Caco-2 (cell line): ENCODE data around the gene TMEM106A. TPM values are rescaled to one million over a fixed set of nuclear protein-coding genes. Genes with fewer than 3 reads are reported as not detected.
A peak's percentile ranks its signal among the peaks of the same experiment; 100 is the strongest.

ENCODE experiments used
- BruUV-seq: library from RNA; stranded (reverse); fragments of 400-500 nt; replicated peaks from 2 replicates; lab custom pipeline; 2021; lab: Mats Ljungman, UMichigan
- CTCF ChIA-PET: fragments of 300-600 bp; sonication (Branson Sonifier 250); formaldehyde crosslinking; loops from one replicate; lab custom pipeline; 2022; ENCODE audit warnings: antibody characterized with exemption; lab: Charles Lee
- POLR2A ChIA-PET: fragments of 300-600 bp; sonication (Branson Sonifier 250); formaldehyde crosslinking; loops from one replicate; lab custom pipeline; 2022; ENCODE audit warnings: antibody characterized with exemption; lab: Charles Lee
- DNase-seq, 2 experiments: peaks; one replicate each; pipeline versions ENCODE4 v3.0.0 to v3.0.0-alpha.2; 2020 to 2022
- H3K27me3 ChIP-seq: replicated peaks from 2 replicates; pipeline ENCODE4 v1.6.0; 2011; ENCODE audit warnings: low read length; ENCODE audit not compliant: control insufficient read depth, insufficient read depth
- H3K36me3 ChIP-seq: 2 replicates; pipeline ENCODE4 v1.5.1; 2011; ENCODE audit warnings: low read length; ENCODE audit not compliant: control insufficient read depth, insufficient read depth
- H3K4me1 ChIP-seq: fragments of 250-450 bp; sonication (Bioruptor Pico); 2 replicates; pipeline ENCODE4 v1.5.1; 2020; ENCODE audit warnings: mild to moderate bottlenecking
- H3K4me3 ChIP-seq: 2 replicates; pipeline ENCODE4 v1.5.1; 2011; ENCODE audit warnings: low read depth, mild to moderate bottlenecking, control low read depth, low read length
- H3K9me3 ChIP-seq: fragments of 250-450 bp; sonication (Bioruptor Pico); 2 replicates; pipeline ENCODE4 v1.5.1; 2020; ENCODE audit warnings: mild to moderate bottlenecking, moderate library complexity
- H3K27ac Mint-ChIP-seq: one replicate; pipeline ENCODE4 v1.8.0; 2022; ENCODE audit warnings: mixed read lengths; ENCODE audit not compliant: unreplicated experiment
- H3K27me3 Mint-ChIP-seq: one replicate; pipeline ENCODE4 v1.8.0; 2022; ENCODE audit warnings: mixed read lengths; ENCODE audit not compliant: insufficient read depth, unreplicated experiment
- H3K36me3 Mint-ChIP-seq: one replicate; pipeline ENCODE4 v1.8.0; 2022; ENCODE audit warnings: mild to moderate bottlenecking, mixed read lengths; ENCODE audit not compliant: insufficient read depth, unreplicated experiment
- H3K4me1 Mint-ChIP-seq: one replicate; pipeline ENCODE4 v1.8.0; 2022; ENCODE audit warnings: low read depth, mixed read lengths; ENCODE audit not compliant: unreplicated experiment
- H3K4me3 Mint-ChIP-seq: one replicate; pipeline ENCODE4 v1.8.0; 2022; ENCODE audit warnings: mild to moderate bottlenecking, moderate library complexity, mixed read lengths; ENCODE audit not compliant: unreplicated experiment
- H3K9me3 Mint-ChIP-seq: one replicate; pipeline ENCODE4 v1.8.0; 2022; ENCODE audit warnings: mixed read lengths; ENCODE audit not compliant: unreplicated experiment
- CTCF ChIP-seq, 2 experiments: fragments of 200-600 bp in 1 of 2; IDR thresholded peaks; 1 replicate in 1 of 2; 2 replicates in 1 of 2; pipeline versions ENCODE4 v1.5.1 to v1.8.0; 2011 to 2022; ENCODE audit warnings: antibody characterized with exemption in 1 of 2, control low read depth in 1 of 2, inconsistent platforms in 1 of 2, low read depth in 1 of 2, low read length in 1 of 2, mild to moderate bottlenecking in 1 of 2, moderate library complexity in 1 of 2; ENCODE audit not compliant: insufficient read depth in 1 of 2, severe bottlenecking in 1 of 2, unreplicated experiment in 1 of 2
- intact Hi-C: fragments of 100-400 bp; cut with micrococcal nuclease; formaldehyde crosslinking; loops from one replicate; pipeline ENCODE4 v1.10.0; 2022; ENCODE audit not compliant: unreplicated experiment
- total RNA-seq: library from RNA; stranded (reverse); gene quantifications from 2 replicates; pipeline ENCODE4 v1.2.3, GENCODE V29; 2022

TMEM106A gene
- total RNA-seq, 1 experiment from 2014 or later = 8.0 TPM

- Mint-ChIP-seq H3K36me3 (peaks cover 14% of the 10 kb centered on the region), H3K9me3 (no peaks in the 10 kb centered on the region), H3K27ac (no peak overlapping the region), H3K27me3 (no peaks in the 10 kb centered on the region), H3K4me1 (peaks cover 23% of the 10 kb centered on the region), H3K4me3 (no peak overlapping the region)
- CTCF ChIA-PET = interaction anchor here (0.6 to 1.2 kb wide), 4 partner anchors 15 to 315 kb away, joined by 3 to 9 read pairs (median 4); partner anchors contain the start of gene RPL27
- no TSS peak for BruUV-seq
- TF ChIP-seq CTCF (IDR thresholded peaks at IDR 0.05; ENCODE audit: insufficient read depth in 1 of 2, low read depth in 1 of 2, low read length in 1 of 2, severe bottlenecking in 1 of 2, unreplicated experiment in 1 of 2) = no peak
- peak; percentile 95 to 96 for DNase-seq
- no peaks in the 10 kb centered on the region for H3K9me3 ChIP-seq
- intact Hi-C loops = loop anchor here (1.0 to 5.0 kb wide), 4 partner anchors 45 to 192 kb away; partner anchors contain the start of genes BRCA1 and VAT1
- no peaks in the 10 kb centered on the region for H3K27me3 ChIP-seq
- POLR2A ChIA-PET = interaction anchor here (1.0 to 1.5 kb wide), 2 partner anchors 45 to 56 kb away, joined by 4 to 6 read pairs; partner anchors contain the start of gene BRCA1
- H3K36me3 ChIP-seq = no peaks in the 10 kb centered on the region
- H3K4me1 ChIP-seq = peaks cover 32% of the 10 kb centered on the region
- peak overlapping the region; percentile 59 for H3K4me3 ChIP-seq
Measured at GRCh38 chr17:43170140-43170765, 41.4 kb upstream of the TMEM106A start.

- Mint-ChIP-seq H3K27ac (no peak within 1 kb of the TSS), H3K4me1 (peaks cover 27% of the 10 kb centered on the region), H3K36me3 (peaks cover 18% of the 10 kb centered on the region), H3K4me3 (no peak within 1 kb of the TSS), H3K27me3 (no peaks in the 10 kb centered on the region), H3K9me3 (no peaks in the 10 kb centered on the region)
- intact Hi-C loops = loop anchor here (1.0 to 5.0 kb wide), 4 partner anchors 46 to 191 kb away; partner anchors contain the start of genes BRCA1 and VAT1
- Histone ChIP-seq H3K9me3 (no peaks in the 10 kb centered on the region), H3K4me1 (peaks cover 39% of the 10 kb centered on the region), H3K4me3 (peak within 1 kb of the TSS; percentile 59), H3K27me3 (no peaks in the 10 kb centered on the region), H3K36me3 (no peaks in the 10 kb centered on the region)
- no TSS peak for BruUV-seq
- peak; percentile 24 to 44 for TF ChIP-seq CTCF (IDR thresholded peaks at IDR 0.05; ENCODE audit: insufficient read depth in 1 of 2, low read depth in 1 of 2, low read length in 1 of 2, severe bottlenecking in 1 of 2, unreplicated experiment in 1 of 2)
- DNase-seq = peak; percentile 97 to 98
- ChIA-PET CTCF (interaction anchor here (0.6 to 1.9 kb wide), 3 partner anchors 41 to 145 kb away, joined by 5 to 10 read pairs (median 5); partner anchors contain the start of gene TMEM106A), POLR2A (interaction anchor here (0.6 to 2.1 kb wide), 8 partner anchors 29 to 191 kb away, joined by 3 to 26 read pairs (median 6); partner anchors contain the start of genes BRCA1 and TMEM106A)
Measured at GRCh38 chr17:43170766-43171585, 40.7 kb upstream of the TMEM106A start, which contains the start of gene NBR1. Gene NBR1 (plus strand): TSS chr17:43171214. CDS start chr17:43175800, 4,586 bp downstream.
